Fibroblast of mammary gland (primary cell): ENCODE data around the gene THY1.
A peak's percentile ranks its signal among the peaks of the same experiment; 100 is the strongest.

Source experiments
- DNase-seq: peaks from one replicate; pipeline ENCODE4 v3.0.0-alpha.2; 2010; ENCODE audit warnings: low read depth
- H3K4me3 ChIP-seq: 2 replicates; pipeline ENCODE4 v1.5.1; 2011; ENCODE audit warnings: low read depth, mild to moderate bottlenecking, low read length, moderate library complexity; ENCODE audit not compliant: control insufficient read depth
- TF ChIP-seq, protein P1 (sequence below): conservative IDR thresholded peaks from 2 replicates; pipeline ENCODE4 v1.5.1; 2011; ENCODE audit warnings: low read depth, low read length, inconsistent platforms; ENCODE audit not compliant: control insufficient read depth, insufficient read depth

THY1 gene

DNA sequence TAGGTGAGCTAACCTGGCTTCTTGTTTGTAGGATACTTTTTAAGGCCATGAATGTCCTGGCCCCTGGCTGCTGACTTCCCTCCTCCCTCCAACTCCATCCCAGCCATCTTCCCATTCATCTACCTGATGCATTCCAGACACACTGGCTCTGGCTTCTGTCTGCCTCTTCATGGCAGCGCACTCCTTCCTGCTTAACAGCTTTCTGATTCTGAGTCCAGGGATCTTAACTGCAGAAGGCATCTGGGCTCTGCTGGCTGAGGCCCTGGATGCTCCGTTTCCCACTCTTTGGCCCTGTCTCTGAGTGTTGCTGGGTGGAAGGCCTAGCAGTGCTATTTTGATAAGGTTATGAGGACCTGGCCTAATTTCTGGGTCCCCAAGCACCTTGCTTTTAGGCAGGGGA is 1.8 kb upstream of the THY1 start:
- DNase-seq, result no peak
- H3K4me3 ChIP-seq, result no peak overlapping the region
- TF ChIP-seq, protein P1, sequence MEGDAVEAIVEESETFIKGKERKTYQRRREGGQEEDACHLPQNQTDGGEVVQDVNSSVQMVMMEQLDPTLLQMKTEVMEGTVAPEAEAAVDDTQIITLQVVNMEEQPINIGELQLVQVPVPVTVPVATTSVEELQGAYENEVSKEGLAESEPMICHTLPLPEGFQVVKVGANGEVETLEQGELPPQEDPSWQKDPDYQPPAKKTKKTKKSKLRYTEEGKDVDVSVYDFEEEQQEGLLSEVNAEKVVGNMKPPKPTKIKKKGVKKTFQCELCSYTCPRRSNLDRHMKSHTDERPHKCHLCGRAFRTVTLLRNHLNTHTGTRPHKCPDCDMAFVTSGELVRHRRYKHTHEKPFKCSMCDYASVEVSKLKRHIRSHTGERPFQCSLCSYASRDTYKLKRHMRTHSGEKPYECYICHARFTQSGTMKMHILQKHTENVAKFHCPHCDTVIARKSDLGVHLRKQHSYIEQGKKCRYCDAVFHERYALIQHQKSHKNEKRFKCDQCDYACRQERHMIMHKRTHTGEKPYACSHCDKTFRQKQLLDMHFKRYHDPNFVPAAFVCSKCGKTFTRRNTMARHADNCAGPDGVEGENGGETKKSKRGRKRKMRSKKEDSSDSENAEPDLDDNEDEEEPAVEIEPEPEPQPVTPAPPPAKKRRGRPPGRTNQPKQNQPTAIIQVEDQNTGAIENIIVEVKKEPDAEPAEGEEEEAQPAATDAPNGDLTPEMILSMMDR, result no peak

DNA sequence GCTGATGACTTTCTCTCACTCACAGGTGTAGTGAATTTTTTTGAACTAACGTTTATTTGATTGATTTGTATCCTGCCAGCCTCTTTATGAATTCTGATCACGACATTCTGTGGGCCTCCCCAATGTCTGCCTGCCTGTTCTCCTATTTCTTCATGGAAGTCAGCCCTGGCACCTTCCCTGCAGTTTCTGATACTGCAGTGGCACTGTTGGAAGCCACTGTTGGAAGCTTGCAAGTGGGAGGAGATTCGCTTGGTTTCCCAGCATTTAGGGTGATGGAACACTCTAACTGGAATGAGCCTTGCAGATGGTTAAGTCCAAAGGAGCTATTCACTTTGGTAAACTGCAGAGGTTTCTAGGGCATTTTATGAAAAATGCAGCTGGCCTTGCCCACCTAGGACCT is 1.3 kb upstream of the THY1 start:
- H3K4me3 ChIP-seq, result no peak overlapping the region
- DNase-seq, result no peak
- TF ChIP-seq, protein P1, result no peak

DNA sequence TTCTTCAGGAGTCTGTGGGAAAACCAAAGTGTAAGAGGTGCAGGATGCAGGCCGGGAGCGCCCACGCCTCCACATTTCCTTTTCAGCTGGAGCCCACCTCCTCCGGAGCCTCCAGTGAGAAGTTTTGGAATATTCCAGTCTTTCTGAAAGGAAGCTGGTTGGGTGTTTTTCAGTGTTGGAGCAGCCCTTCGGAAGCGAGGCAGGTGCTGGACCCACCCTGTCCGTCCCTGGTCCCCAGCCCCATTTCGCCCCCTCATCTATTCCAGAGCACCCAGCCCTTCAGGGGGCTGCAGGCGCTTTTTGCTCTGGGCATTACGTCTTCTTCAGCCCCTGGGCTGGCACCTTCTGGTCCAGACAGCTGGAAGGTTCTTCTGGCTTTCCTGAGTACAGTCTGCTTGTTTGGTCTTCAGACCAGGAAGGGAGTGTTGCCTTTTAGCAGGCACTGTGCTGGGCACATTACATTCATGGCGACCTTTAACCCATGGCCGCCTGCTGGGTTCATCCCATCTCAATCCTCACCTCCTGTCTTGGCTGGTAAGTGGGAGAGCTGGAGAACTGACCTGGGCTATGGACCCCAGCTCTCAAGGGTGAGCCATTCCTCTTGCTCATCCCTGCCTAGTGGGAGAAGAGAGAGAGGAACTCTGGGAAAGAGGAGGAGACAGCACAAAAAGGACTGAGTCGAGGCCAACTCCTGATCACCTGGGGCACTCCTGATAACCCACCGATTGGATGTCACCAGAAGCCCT is 710 bp upstream of the THY1 start:
- TF ChIP-seq, protein P1, result no peak
- peak overlapping the region; percentile 95 for H3K4me3 ChIP-seq
- DNase-seq, result no peak

DNA sequence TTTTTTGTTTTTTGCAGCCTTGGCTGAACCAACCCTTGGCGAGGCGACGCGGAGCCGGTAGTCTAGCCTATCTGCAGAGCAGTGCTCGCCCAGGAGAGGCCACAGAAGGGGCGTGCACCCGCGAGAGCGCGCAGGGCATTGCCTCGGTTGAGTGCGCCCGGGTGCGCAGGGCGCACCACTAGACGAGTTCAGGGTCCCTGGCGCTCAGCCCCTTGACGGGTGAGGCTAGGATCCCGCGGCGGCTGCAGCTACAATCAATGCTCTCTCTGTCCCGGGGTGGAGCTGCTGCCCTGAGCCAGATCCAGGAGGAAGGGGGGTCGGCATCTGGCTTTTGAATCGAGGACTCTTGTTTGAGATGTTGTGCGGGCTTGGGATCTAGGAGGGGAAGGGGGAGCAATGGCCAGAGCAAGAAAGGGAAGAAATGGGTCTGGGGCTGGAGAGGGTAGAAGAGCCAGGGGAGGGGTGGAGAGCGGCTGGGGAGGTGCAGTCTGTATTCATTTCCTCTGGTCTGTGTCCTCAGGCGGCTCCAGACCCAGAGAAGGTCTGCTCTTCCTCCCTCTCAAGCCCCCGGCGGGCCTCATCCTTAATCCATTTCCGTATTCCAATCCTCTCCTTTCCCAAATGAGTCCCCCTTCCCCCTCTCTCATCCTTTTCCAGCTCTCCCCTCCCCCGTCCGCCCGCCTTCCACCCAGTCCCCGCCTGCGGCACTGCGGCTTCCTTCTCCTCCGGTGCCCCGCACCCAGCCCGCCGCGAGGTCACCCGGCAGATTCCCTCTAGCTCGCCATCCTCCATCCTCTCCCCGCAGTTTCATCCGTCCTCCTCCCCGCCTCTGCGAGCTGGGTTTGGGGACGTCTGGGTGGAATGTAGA is 797 bp downstream of the THY1 start:
- TF ChIP-seq, protein P1, result no peak
- DNase-seq, result no peak
- peak overlapping the region; percentile 95 for H3K4me3 ChIP-seq

DNA sequence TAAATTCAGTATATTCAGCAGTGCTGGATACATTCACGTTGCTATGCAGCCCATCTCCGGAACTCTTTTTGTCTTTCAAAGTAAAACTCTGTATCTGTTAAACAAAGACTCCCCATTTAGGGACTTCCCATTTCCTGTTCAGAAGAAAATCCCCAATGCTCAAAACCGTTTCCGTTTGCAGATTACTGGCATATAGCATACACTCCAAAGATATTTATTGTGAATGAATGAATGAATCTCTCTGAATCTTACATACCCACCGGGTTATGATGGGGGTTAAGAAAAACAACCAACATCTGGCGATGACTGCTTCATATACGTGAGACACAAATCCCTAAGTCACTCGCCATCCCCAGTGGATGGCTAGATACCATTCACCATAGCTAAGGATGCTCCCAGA is 1.6 kb downstream of the THY1 start:
- TF ChIP-seq, protein P1, result no peak
- peak overlapping the region; percentile 95 for H3K4me3 ChIP-seq
- DNase-seq, result peak; percentile 65

DNA sequence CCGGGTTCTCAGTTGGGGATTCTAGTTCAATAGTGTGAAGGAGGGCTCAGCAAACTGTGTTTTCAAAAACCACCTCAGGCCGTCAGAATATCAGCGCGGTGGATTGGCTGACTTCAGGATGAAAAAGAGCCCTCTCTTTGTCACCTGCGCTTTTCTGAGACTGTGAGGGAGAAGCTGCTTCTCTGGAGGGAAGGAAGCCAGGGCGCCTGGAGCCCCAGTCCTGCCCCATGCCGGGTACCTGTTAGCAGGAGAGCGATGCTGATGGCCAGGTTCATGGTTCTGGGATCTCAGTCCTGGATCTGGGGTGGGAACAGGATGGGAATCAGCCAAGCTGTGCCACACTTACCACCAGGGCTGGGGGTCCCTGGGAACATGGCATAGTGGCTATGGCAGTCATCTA is 2.3 kb downstream of the THY1 start:
- TF ChIP-seq, protein P1, result no peak
- no peak for DNase-seq
- H3K4me3 ChIP-seq, result peak overlapping the region; percentile 95
